Cardiac muscle cell (in vitro differentiated cells and primary cell): ENCODE results near the gene BOC. TPM values are rescaled to one million over a fixed set of nuclear protein-coding genes. Genes with fewer than 3 reads are reported as not detected.

ENCODE experiments used
- DNase-seq, 2 donors: peaks; one replicate each; pipeline versions ENCODE4 v3.0.0 to v3.0.0-alpha.2; 2010 to 2017; ENCODE audit warnings: low read depth in 1 of 2, low spot score in 1 of 2
- H3K27ac ChIP-seq: fragments of 200-600 bp; sonication (generic); 2 replicates; pipeline ENCODE4 v1.5.1; 2016
- H3K27me3 ChIP-seq: fragments of 200-600 bp; sonication (generic); 2 replicates; pipeline ENCODE4 v1.6.0; 2016; ENCODE audit warnings: control low read depth
- H3K36me3 ChIP-seq: fragments of 200-600 bp; sonication (generic); 2 replicates; pipeline ENCODE4 v1.5.1; 2016; ENCODE audit warnings: control low read depth
- H3K4me1 ChIP-seq: fragments of 200-600 bp; sonication (generic); 2 replicates; pipeline ENCODE4 v1.8.1; 2017; ENCODE audit warnings: low read depth, mild to moderate bottlenecking, mixed run types
- H3K4me3 ChIP-seq: fragments of 200-600 bp; sonication (generic); 2 replicates; pipeline ENCODE4 v1.5.1; 2016; ENCODE audit warnings: mild to moderate bottlenecking
- H3K9me3 ChIP-seq: fragments of 200-600 bp; sonication (generic); 2 replicates; pipeline ENCODE4 v1.5.1; 2017; ENCODE audit warnings: low read depth, mild to moderate bottlenecking, control low read depth
- polyA plus RNA-seq: library from polyadenylated mRNA; unstranded; fragments of >200 nt; fragmentation: Nextera tagmentation; extraction: Ambion mirVana; gene quantifications from 2 replicates; pipeline ENCODE4 v1.2.1, GENCODE V29; 2016
- total RNA-seq: library from RNA; depleted of rRNA; stranded (reverse); fragments of >200 nt; gene quantifications from 2 replicates; pipeline ENCODE4 v1.2.3, GENCODE V29; 2016
- TF ChIP-seq, protein P1 (sequence below): IDR thresholded peaks from 2 replicates; pipeline ENCODE4 v1.5.1; 2012; ENCODE audit warnings: low read depth, mild to moderate bottlenecking, low read length

The BOC gene
- total and polyA plus RNA-seq, 2 experiments from 2014 or later, result 9.5 to 14.1 TPM

DNA sequence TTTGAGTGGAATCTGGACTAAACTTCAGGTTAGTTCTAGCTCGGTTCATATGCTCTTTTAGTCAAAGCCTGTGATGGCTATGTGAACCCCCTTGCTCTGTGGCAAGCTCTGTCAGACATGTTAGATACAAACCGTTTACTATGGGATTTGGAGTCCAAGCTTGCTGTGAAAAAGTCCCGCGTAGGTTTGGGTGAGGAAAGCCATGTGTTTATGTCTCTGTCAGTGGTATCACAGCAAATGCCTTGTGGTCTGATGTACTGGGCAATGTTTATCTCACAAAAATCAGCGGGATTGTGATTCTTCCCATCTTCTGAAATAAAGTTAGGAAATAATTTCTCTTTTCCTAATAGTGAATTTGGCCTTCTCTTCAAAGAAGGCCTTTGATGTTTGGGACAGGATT is 5.0 kb downstream of the BOC start:
- no peak for DNase-seq
- Histone ChIP-seq H3K4me3 (no peak overlapping the region), H3K27me3 (no peaks in the 10 kb centered on the region), H3K36me3 (no peaks in the 10 kb centered on the region), H3K4me1 (peaks cover 10% of the 10 kb centered on the region), H3K9me3 (no peaks in the 10 kb centered on the region), H3K27ac (no peak overlapping the region)
- TF ChIP-seq, protein P1, sequence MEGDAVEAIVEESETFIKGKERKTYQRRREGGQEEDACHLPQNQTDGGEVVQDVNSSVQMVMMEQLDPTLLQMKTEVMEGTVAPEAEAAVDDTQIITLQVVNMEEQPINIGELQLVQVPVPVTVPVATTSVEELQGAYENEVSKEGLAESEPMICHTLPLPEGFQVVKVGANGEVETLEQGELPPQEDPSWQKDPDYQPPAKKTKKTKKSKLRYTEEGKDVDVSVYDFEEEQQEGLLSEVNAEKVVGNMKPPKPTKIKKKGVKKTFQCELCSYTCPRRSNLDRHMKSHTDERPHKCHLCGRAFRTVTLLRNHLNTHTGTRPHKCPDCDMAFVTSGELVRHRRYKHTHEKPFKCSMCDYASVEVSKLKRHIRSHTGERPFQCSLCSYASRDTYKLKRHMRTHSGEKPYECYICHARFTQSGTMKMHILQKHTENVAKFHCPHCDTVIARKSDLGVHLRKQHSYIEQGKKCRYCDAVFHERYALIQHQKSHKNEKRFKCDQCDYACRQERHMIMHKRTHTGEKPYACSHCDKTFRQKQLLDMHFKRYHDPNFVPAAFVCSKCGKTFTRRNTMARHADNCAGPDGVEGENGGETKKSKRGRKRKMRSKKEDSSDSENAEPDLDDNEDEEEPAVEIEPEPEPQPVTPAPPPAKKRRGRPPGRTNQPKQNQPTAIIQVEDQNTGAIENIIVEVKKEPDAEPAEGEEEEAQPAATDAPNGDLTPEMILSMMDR, result no peak

- Histone ChIP-seq H3K27ac (no peak overlapping the region), H3K27me3 (no peaks in the 10 kb centered on the region), H3K36me3 (no peaks in the 10 kb centered on the region), H3K4me1 (peaks cover 17% of the 10 kb centered on the region), H3K9me3 (no peaks in the 10 kb centered on the region), H3K4me3 (no peak overlapping the region)
- TF ChIP-seq, protein P1, result no peak
- no peak for DNase-seq
Measured at GRCh38 chr3:113218011-113218680, 6.8 kb downstream of the BOC start.

- Histone ChIP-seq H3K4me1 (peaks cover 14% of the 10 kb centered on the region), H3K36me3 (no peaks in the 10 kb centered on the region), H3K9me3 (no peaks in the 10 kb centered on the region), H3K4me3 (no peak overlapping the region), H3K27ac (no peak overlapping the region), H3K27me3 (no peaks in the 10 kb centered on the region)
- no peak for DNase-seq
- TF ChIP-seq, protein P1, result no peak
Measured at GRCh38 chr3:113218681-113219045, 7.3 kb downstream of the BOC start.

DNA sequence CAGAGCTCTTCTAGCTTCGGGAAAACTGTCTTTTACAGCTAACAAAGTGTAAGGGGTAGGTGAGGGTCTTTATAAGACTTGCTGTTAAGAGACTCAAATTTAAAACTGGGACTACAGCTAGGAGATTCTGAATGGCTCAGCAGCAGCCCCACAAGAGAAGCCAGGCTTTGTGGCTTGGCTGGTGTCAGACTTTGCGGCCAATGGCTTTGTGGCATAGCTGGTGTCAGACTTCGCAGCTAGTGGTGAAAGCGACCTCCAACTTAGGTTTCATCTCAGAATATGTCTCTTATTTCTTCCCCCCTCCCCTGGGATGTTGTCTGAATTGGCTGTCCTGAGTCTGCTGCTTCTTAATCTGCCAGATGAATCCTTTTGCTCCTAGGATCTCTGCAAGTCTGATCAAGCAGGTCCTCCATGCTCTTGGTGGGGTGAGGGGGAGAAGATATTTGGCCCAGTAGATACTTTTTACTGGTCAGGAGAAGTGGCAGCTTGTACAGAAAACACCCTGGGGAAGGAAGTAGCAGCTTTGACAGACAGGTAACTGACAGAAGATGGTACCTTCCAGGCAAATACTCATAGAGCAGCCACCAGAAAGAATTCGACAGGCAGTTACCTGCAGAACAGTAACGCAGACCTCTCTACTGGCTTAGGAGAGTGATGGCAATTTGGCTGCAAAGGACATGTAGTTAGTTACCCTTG is 8.4 kb downstream of the BOC start:
- H3K36me3 ChIP-seq, result no peaks in the 10 kb centered on the region
- H3K9me3 ChIP-seq, result no peaks in the 10 kb centered on the region
- peaks cover 14% of the 10 kb centered on the region for H3K4me1 ChIP-seq
- no peak overlapping the region for H3K27ac ChIP-seq
- TF ChIP-seq, protein P1, result no peak
- no peaks in the 10 kb centered on the region for H3K27me3 ChIP-seq
- no peak overlapping the region for H3K4me3 ChIP-seq
- no peak for DNase-seq

GRCh38 chr3:113220721-113221120 is 9.4 kb downstream of the BOC start:
- H3K27ac ChIP-seq, result no peak overlapping the region
- no peak overlapping the region for H3K4me3 ChIP-seq
- H3K27me3 ChIP-seq, result no peaks in the 10 kb centered on the region
- H3K36me3 ChIP-seq, result no peaks in the 10 kb centered on the region
- H3K9me3 ChIP-seq, result no peaks in the 10 kb centered on the region
- DNase-seq, result no peak
- TF ChIP-seq, protein P1, result no peak
- peaks cover 14% of the 10 kb centered on the region for H3K4me1 ChIP-seq
